NCI-H774 (cell line): ENCODE data around the gene NOX5.

ENCODE experiments used
- DNase-seq: peaks from one replicate; lab custom pipeline; 2025; lab: John Stamatoyannopoulos, UW

Gene NOX5

GRCh38 chr15:69082554-69082953, 68.1 kb downstream of the NOX5 start:
- DNase-seq = no peak

GRCh38 chr15:69084404-69085030, 70.0 kb downstream of the NOX5 start:
- DNase-seq = no peak

GRCh38 chr15:69085325-69086081, 71.0 kb downstream of the NOX5 start:
- no peak for DNase-seq

GRCh38 chr15:69086427-69087204, 72.1 kb downstream of the NOX5 start:
- no peak for DNase-seq

- no peak for DNase-seq
Observed at GRCh38 chr15:69087366-69087976, 73.0 kb downstream of the NOX5 start.

- DNase-seq = no peak
Observed at GRCh38 chr15:69088300-69088965, 73.9 kb downstream of the NOX5 start.

- DNase-seq = no peak
Observed at GRCh38 chr15:69089258-69089657, 74.8 kb downstream of the NOX5 start.

- no peak for DNase-seq
Observed at GRCh38 chr15:69090197-69090948, 75.9 kb downstream of the NOX5 start.

GRCh38 chr15:69091654-69092053, 77.2 kb downstream of the NOX5 start:
- no peak for DNase-seq

GRCh38 chr15:69092159-69092558, 77.7 kb downstream of the NOX5 start:
- no peak for DNase-seq

- no peak for DNase-seq
Observed at GRCh38 chr15:69093127-69093526, 78.6 kb downstream of the NOX5 start.

GRCh38 chr15:69093614-69094013, 79.1 kb downstream of the NOX5 start:
- no peak for DNase-seq

GRCh38 chr15:69094124-69094921, 79.8 kb downstream of the NOX5 start:
- no peak for DNase-seq

- DNase-seq = no peak
Observed at GRCh38 chr15:69095274-69095673, 80.8 kb downstream of the NOX5 start.

GRCh38 chr15:69096196-69096595, 81.7 kb downstream of the NOX5 start:
- no peak for DNase-seq

- DNase-seq = no peak
Observed at GRCh38 chr15:69096626-69097025, 82.1 kb downstream of the NOX5 start.

- no peak for DNase-seq
Observed at GRCh38 chr15:69098771-69099170, 84.3 kb downstream of the NOX5 start.

GRCh38 chr15:69099941-69100340, 85.4 kb downstream of the NOX5 start:
- no peak for DNase-seq

GRCh38 chr15:69100821-69101220, 86.3 kb downstream of the NOX5 start:
- no peak for DNase-seq

- no peak for DNase-seq
Observed at GRCh38 chr15:69104050-69104750, 89.7 kb downstream of the NOX5 start.
